ENCODE data around the gene SH3RF3.
"Not testable (repeated sequence)": the region's sequence is repeated elsewhere in the genome, so short reads cannot be mapped to it uniquely, and the experiment has no call there.

The SH3RF3 gene

DNA sequence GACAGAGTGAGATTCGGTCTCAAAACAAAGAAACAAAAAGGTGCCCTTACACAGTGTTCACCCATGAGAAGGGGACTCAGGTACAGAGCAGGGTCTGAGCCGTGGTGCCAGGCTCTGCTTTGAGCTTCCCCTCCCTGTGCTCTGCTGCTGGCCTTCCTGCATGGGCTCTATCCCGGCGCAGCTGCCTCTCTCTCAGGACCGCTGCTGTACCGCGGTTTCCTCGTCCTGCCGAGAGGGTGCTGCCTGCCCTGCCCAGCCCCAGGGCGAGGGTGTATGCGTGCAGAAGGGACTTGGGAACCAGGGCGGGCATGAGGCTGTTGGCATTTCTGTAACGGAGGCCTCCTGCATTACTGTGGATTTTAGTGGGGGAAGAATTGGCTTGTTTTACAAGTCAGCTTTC, 30.1 kb downstream of the SH3RF3 start:
- DNase-seq (ENCODE audit: low read depth): no peak

DNA sequence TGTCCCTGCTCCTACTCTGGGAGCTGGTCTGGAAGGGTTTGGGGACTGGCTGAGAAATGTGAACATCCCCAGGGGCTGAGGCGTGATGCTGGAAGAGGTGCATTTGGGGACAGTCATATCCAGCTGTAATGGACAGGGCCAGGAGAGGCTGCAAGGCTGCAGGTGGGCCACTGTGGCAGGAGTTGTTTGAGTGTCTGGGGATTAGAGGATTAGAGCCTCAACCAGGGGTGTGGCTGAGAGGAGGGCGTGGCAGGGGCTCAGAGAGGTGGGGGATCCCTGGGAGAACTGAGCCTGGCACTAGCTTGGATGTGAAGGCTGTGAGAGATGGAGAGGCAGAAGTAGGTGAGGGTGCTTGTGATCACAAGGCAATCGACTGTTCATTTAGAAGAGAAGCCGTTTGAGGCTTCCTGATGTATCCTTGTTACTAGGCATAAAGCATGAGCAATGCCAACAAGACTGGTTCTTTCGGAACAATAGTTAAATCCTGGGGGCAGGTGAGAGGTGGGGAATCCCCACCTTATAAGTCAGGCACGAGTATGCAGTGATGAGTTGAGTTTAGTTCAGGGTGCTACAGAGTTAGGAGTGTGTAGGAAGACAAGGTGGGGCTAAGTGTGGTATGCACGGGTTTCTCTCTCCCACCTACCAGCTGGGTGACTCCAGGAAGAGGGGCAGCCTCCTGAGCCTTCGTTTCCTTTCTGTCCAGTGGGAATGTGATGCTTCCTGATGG, 31.9 kb downstream of the SH3RF3 start:
- no peak for DNase-seq (ENCODE audit: low read depth)

DNA sequence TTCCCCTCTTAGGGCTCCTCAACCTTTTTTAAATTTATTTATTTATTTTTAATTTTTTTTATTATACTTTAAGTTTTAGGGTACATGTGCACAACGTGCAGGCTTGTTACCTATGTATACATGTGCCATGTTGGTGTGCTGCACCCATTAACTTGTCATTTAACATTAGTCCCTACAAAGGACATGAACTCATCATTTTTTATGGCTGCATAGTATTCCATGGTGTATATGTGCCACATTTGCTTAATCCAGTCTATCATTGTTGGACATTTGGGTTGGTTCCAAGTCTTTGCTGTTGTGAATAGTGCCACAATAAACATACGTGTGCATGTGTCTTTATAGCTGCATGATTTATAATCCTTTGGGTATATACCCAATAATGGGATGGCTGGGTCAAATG, 33.4 kb downstream of the SH3RF3 start:
- not testable (repeated sequence) for DNase-seq (ENCODE audit: low read depth)

DNA sequence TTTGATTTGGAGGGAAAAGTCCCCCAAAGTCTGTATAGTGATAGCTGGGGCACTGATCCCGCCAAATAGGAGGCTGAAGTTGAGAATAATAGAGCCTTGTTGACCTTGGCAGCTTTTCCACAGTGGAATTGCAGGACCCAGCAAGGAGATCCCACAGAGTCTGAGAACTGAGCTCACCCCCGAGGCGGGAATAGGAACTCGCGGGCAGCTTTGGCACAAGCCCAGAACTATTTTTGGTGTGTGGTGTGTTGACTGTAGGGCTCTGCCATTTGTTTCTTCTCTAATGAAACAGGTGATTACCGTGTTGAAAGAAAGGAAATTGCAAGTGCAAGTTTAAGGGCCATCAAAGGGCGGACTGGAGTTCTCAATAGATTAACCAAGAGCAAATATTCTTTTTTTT, 34.0 kb downstream of the SH3RF3 start:
- DNase-seq (ENCODE audit: low read depth): no peak

DNA sequence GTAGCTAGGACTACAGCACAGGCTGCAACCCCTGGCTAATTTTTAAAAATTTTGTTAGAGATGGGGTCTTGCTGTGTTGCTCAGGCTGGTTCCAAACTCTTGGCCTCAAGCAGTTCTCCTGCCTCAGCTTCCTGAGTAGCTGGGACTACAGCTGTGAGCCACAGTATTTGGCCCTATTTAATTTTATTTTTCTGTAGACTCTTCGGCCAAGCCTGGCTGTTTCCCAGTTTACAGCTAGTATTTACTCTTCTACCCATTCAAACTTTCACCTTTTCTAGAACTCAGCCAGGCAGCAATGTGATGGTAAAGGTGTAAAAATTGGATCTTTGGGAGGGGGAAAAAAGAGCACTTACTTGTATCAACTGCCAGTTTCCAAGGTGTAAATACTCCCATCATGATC, 35.3 kb downstream of the SH3RF3 start:
- DNase-seq (ENCODE audit: low read depth): no peak

DNA sequence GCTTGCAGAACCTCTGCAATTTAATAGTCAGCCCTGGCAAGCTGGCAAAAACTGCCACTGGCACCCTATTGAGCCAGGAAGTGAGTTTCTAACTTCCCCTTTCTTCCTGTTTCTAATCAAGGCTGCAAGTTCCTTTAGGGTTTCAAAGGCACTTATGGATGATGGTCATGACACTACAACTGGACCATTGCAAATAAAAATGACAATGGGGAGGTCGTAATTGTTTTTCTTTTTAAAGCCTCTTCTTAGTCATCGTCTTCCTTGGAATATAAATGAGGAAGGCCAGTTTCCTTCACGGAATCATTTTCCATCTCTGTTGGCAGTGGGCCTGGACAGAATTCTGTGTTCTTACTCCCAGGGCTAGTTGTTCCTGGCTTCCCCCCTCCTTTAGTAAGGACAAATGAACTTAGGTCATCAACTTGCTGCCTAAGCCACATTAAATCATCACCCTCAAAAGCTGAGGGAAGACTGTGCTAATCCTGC, 35.8 kb downstream of the SH3RF3 start:
- no peak for DNase-seq (ENCODE audit: low read depth)

DNA sequence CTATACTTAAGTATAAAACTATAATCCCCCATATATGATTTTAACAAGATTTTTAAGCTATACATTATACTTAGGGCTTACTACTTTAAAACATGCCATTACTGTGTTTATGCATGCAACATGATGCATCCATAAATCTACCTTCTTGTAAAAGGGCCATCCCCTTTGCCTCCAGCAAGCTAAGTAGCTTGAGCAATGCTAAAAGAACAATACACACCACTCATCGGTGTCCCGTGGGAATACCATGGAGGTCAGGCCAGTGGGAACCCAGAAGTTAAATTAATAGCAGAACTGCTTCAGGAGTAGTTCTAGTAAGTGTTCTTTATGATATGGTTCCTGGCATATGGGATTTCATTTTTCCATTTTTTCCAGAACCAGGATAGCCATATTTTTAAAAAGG, 37.8 kb downstream of the SH3RF3 start:
- DNase-seq (ENCODE audit: low read depth): no peak

DNA sequence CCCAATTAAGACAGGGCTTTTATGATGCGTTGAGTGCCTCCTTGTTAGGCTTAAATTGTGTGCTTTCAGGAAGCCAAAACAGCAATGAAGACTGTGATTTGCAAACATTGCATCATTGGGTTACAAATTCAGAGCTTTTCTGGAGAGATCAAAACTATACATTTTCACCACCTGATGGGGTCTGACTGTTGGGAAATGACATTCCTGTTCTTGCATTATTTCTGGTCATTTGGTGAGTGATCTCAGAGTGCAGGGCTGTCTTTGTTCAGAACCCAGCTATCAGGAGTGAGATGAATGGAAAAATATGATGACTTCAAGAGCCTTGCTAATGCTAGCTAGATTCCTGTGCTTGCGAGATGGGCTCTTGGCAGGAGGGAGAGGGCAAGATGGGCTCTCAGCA, 39.1 kb downstream of the SH3RF3 start:
- DNase-seq (ENCODE audit: low read depth): no peak

DNA sequence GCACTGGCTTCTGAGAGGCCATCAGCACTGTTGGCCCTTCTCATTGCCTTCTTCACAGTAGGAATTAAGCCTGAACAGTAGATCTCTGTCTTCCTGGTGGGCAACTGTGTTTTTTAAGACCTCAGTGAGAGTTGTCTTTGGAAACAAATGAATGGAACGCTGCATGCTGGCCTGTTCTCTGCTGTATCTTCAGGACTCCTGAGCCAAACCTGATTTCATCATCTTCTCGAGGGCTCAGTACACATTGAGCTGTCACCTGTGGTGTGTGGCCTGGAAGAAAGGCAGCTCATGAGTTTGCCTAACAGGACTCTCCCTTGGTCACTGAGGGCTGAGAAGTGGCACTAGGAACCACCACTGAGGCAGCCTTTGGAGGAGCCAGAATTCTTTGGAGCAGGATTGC, 39.7 kb downstream of the SH3RF3 start:
- no peak for DNase-seq (ENCODE audit: low read depth)

DNA sequence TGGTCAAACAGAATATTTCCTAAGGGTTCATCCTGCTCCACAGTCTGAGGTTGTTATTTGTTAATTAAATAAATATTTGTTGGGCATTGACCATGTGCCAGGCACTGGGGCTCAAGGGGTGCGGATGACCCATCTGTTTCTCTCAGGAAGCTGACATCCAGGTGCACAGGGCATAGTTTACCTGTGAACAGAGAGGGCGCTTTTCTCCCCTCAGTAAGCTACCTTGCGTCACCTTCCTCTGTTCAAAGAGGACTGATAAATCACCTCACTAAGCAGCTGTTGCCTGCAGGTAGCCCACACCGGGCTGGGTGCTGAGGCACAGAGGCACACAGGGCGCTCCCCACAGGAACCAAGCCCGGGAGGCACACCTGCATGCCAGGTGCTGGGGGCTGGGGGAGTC, 41.6 kb downstream of the SH3RF3 start:
- DNase-seq (ENCODE audit: low read depth): no peak

DNA sequence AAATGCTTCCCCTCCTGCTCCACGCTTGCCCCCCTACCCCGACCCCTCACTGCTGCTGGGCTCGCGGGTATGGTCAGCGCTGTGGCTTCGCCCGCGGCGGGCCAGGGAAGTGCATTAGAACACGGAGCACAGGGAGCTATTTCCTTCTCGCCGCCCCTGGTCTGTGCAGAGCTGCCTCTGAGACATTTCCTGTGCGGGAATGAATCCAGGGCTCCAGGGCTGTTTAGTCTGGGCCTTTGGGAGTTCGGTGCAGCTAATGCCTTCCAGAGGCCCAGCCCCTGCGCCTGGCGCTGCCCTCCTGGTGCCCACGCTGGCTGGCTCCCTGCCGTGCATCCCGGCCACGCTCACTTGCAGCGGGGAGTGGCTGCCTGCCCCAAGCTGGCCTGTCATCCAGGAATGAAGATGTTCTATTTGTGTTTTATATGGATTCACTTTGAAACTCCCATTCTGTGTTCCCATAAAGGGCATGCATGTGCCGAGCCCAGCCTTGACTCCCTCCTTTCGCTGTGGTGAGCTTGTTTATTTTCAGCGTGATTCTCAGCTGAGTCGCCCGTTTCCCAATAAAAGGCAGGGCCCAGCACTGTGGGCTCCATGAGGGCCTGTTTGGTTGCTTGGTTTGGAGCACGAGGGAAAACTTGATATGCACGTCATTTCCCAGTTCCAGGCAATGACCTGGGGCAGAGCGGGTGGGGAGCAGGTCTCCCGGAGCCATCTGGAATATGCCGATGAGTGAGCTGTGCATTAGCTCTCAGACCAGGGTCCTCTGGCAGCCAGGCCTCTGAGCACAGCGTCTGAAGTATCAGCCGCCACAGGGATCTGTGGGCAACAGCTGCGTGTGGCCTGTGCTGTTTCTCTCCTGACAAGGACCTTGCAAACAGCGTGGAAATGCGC, 42.7 kb downstream of the SH3RF3 start:
- DNase-seq (ENCODE audit: low read depth): no peak

DNA sequence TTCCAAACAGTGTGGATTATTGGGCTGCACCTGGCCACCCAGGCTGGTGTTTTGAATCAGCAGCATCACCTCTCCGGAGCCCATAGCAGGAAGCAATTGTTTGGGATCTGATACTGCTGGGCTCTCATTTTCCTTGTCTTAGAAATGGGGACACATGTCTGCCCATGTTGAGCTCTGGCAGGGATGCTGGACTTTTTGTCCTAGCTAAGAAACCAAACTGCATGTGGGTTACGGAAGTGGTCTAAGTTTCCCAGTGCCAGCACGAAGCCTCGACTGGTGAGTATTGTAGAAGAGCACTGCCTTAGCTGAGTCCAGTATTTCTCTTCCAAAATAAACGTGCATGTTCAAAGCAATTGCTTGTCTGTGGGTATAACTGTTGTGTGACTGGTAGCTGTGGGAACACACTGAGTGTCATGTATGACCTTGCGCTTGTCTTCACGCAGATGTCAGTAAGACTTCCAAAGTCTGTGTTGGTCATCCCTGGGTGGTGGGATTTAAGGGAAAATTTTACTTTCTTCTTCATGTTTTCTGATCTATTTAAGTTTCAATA, 43.6 kb downstream of the SH3RF3 start:
- no peak for DNase-seq (ENCODE audit: low read depth)

DNA sequence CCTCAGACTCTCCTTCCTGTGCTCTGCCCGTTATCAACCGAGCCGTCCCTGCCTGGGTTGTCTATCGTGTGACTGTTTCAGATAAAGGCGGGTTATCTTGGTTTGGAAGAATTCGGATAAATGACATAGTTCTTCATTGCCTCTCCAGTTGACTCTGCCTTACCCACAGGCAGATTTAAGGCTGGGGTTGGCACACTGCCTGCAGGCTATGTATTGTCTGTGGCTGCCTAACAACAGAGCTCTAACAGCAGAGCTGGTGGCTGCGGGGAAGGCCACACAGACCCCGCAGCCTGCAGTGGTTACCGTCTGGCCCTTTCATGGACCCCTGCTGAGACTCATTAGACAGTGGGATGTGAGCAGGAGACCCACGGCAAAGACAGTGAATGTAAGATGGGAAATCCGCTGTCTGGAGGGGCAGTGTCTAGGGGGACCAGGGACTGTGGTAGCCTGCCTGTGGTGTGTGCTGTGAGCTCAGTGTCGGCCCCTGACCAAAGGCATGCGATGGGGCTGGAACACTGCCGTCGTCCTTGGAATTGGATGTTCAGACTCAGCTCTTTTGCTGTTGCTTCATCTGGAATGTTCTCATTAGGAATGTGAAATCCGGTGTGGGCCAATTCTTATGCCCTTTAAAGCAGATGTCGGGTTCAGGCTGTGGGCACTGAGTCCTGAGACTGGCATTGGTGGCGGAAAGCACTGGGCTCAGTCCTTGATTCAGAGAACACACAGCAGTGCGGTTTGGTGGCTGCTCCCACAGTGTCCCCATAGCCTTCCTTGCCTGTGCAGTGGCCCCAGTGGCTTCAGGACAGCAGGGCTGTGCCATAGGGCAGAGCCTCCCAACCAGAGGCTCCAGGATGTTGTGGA, 44.5 kb downstream of the SH3RF3 start:
- DNase-seq (ENCODE audit: low read depth): no peak

DNA sequence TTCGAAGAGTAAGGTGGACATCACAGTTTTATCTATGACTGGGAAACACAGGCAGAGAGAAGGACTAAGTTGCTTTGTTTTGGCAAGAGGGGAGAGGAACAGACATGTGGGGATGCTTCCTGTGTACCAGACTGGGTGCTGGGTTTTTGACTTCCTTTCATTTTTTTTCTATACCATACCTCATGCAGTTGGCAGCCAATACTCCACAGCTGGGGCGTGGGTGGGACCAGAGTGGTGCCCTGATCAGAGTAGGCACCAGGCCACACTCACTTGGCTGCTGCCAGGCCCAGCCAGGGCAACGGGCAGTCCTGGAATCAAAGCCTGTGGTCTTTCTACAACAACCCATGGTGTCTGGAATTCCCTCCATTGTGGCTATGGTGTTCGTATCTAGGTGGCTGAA, 45.2 kb downstream of the SH3RF3 start:
- no peak for DNase-seq (ENCODE audit: low read depth)

DNA sequence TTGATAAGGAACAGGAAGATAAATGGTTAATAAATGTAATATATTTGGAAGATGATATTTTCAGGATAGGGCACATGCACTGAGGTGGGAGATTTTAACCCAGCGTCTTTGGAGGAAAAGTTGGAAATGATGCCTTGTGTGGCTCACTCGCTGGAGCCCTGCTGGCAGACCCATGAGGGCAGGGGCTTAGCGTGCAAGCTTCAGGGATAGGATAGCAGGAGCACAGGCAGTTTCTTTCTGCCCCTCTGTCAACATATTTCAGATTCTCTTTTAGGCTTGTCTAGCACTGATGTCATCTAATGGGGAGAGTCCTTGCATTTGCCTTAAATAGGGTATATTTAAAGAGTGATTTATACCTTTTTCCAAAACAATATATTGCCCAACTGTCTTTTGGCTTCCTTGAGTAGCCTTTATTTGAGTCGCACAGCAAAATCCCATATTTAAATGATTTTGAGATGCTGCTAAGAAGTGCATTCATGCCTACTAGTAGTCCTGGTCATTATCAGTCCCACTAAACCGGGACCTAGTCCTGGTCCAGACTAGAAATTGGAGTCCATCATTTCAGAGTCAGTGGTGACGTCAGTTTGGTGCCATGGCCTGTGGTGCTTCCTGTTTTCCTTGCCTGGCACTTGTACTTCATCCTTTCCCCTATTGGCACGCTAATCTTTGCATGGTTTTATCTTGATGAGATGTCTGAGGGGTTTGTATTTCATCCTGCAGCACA, 45.8 kb downstream of the SH3RF3 start:
- no peak for DNase-seq (ENCODE audit: low read depth)

DNA sequence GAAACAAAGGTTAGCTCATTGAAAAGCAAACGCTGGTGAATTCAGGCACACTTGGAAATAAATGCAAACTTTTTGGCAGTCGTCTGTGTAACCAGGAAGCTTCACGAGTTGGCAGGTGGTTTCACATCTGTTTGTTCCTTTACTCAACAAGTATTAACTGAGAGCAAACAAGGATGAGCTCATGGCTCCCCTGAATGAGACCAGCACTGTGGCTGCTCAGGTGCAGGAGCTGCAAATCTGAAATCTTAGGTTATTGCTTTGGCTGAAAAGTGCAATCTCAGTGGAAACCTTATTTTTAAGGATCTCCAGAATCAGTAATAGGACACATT, 46.3 kb downstream of the SH3RF3 start:
- no peak for DNase-seq (ENCODE audit: low read depth)

DNA sequence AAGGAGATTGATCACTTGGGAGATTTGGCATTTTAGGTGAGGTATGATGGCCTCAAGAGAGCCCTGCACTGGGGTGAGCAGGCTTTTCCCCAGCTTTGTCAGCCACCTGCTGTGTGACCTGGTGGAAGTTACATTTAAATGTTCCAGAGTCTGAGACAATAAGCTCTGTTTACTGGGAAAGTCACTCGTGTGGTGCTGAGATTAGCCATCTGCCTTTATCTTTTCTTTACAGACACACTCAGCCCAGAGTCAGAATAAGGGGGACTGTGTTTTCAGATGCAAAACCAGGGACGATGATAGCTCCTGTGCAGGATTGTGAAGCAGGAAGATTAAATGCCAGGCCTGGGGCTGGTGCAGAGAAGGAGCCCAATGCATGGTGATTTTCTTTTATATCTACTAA, 47.9 kb downstream of the SH3RF3 start:
- DNase-seq (ENCODE audit: low read depth): no peak

DNA sequence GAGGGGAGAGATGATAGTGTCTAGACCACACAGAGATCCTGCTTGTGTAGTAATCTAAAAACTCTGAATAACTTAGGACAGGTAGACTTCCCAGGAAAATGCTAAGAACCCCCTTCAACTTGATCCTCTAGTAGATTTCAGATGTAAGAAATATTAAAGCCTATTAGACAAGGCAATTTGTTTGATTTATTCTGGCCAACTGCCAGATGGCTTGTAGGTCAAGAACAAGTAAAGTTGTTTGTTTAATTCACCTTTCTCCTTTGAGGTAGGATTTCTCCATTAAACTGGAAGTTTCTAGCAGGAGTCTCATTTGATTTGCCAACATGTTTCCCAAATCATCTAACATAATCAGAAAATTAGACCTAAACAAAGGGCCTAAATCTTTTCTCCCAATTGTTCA, 48.6 kb downstream of the SH3RF3 start:
- DNase-seq (ENCODE audit: low read depth): no peak

DNA sequence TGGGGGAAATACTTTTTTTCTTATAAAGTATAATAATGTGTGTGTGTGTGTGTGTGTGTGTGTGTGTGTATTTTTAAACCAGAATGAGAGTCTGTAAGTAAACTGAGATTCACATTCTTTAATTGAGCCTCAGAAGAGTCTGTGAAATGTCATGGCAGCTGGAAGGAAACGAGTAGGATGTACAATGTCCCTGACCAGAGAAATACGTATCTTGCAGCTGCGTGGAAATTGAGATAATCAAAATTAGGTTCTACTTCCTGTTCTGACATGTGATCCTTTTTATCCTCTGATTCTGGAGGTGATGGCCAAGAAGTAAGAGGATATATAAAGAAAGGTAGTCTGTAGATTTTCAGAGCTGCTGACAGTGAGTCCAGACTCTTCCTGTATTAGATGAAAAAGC, 50.0 kb downstream of the SH3RF3 start:
- no peak for DNase-seq (ENCODE audit: low read depth)

DNA sequence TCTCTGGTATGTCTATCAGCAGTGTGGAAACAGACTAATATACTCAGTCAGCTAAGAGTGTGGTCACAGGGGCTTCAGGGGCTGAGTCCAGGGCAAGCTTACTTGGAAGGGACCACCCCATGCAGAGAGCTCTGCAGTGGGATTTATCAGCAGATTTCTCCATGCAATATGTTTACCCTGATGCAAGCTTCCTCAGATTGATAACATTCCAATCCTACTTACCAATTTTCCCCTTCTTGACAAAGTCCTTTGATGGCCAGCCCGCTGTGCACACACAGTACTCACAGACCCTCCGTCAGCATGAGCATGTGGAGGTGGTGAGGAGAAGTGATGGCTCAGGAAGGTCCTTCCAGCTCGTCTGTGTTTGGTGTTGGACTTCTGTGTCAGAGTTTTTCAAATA, 51.8 kb downstream of the SH3RF3 start:
- DNase-seq (ENCODE audit: low read depth): no peak

DNA sequence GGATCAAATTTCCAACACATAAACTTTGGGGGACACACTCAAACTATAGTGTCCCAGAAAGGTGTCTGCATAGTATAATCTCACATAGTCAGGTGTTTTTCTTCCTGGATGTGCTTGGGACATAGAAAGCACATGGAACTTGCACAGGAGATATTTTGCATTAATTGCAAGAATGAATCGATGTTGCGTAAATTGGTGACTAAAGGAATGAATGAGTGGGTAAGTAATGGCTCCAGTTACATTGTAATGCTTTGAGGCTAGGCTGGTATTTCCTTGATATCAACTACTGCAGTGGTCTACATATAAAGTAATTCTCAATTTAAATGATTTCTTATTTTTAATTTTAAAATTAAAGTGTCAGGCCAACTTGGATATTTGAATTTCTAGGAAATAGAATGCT, 53.4 kb downstream of the SH3RF3 start:
- no peak for DNase-seq (ENCODE audit: low read depth)

DNA sequence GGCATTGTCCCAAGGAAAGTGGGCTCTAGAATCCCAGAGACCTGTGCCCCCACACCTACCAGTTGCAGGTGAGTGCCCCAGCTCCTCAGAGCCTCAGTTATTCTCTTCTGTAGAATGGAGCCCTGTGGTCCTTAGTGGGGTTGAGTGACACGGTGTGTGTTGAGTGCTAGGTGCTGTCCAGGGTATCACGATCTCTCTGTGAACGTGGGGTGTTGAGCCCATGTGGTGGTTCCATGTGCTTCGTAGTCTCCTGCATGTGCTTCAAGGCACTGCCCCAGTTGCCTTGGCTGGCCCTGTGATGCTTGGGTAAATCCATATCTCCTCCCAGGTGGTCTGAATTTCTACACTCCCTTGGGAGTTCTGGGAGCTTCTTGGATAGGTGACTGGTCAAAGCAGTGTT, 54.9 kb downstream of the SH3RF3 start:
- DNase-seq (ENCODE audit: low read depth): no peak

Measured in non-pigmented ciliary epithelial cell (primary cell).